Calu3 (cell line): ENCODE results near the gene CD93. TPM values are rescaled to one million over a fixed set of nuclear protein-coding genes. Genes with fewer than 3 reads are reported as not detected.

Experiments used
- BruUV-seq: library from RNA; stranded (reverse); fragments of 400-500 nt; replicated peaks from 2 replicates; lab custom pipeline; 2021; lab: Mats Ljungman, UMichigan
- CTCF ChIA-PET: fragments of 300-600 bp; sonication (Branson Sonifier 250); formaldehyde crosslinking; loops from one replicate; lab custom pipeline; 2022; ENCODE audit warnings: antibody characterized with exemption; lab: Charles Lee
- DNase-seq: peaks from one replicate; pipeline ENCODE4 v3.0.0; 2022
- H3K27ac Mint-ChIP-seq: one replicate; pipeline ENCODE4 v1.8.0; 2022; ENCODE audit warnings: mixed read lengths; ENCODE audit not compliant: unreplicated experiment
- H3K27me3 Mint-ChIP-seq: one replicate; pipeline ENCODE4 v1.8.0; 2022; ENCODE audit warnings: mixed read lengths; ENCODE audit not compliant: unreplicated experiment
- H3K36me3 Mint-ChIP-seq: one replicate; pipeline ENCODE4 v1.8.0; 2022; ENCODE audit warnings: mild to moderate bottlenecking, moderate library complexity, mixed read lengths; ENCODE audit not compliant: insufficient read depth, unreplicated experiment
- H3K4me1 Mint-ChIP-seq: one replicate; pipeline ENCODE4 v1.8.0; 2022; ENCODE audit warnings: mild to moderate bottlenecking, low read depth, mixed read lengths; ENCODE audit not compliant: unreplicated experiment
- H3K4me3 Mint-ChIP-seq: one replicate; pipeline ENCODE4 v1.8.0; 2022; ENCODE audit warnings: mild to moderate bottlenecking, low read depth, moderate library complexity, mixed read lengths; ENCODE audit not compliant: unreplicated experiment
- H3K9me3 Mint-ChIP-seq: one replicate; pipeline ENCODE4 v1.8.0; 2022; ENCODE audit warnings: low read depth, mixed read lengths; ENCODE audit not compliant: unreplicated experiment
- intact Hi-C: fragments of 100-400 bp; cut with micrococcal nuclease; formaldehyde crosslinking; loops from one replicate; pipeline ENCODE4 v1.10.0; 2022; ENCODE audit not compliant: unreplicated experiment
- total RNA-seq: library from RNA; stranded (reverse); gene quantifications from 2 replicates; pipeline ENCODE4 v1.2.3, GENCODE V29; 2022
- TF ChIP-seq, protein P1 (sequence below): fragments of 200-600 bp; IDR thresholded peaks from one replicate; pipeline ENCODE4 v1.8.0; 2022; ENCODE audit warnings: antibody characterized with exemption; ENCODE audit not compliant: unreplicated experiment

The CD93 gene
- total RNA-seq, 1 experiment from 2014 or later, result not detected

DNA sequence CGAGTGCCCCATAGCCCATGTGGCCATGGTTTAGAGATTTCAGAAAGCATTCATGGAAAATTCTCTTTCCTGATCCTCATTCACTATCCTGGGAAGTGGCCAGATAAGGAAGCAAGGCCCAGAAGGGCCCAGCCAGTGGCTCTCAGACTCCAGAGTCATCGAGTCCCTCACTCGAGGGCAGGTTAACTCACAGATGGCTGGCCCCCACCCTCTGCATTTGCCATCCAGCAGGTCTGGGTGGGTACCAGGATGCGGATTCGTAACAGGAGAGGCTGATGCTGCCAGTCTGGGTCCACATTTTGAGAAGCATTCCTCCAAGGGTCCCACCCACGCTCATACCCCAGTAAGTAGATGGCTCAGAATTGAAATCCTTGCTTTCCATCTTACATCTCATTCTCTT lies 54.8 kb downstream of the CD93 start:
- H3K36me3 Mint-ChIP-seq, result no peaks in the 10 kb centered on the region
- TF ChIP-seq, protein P1, sequence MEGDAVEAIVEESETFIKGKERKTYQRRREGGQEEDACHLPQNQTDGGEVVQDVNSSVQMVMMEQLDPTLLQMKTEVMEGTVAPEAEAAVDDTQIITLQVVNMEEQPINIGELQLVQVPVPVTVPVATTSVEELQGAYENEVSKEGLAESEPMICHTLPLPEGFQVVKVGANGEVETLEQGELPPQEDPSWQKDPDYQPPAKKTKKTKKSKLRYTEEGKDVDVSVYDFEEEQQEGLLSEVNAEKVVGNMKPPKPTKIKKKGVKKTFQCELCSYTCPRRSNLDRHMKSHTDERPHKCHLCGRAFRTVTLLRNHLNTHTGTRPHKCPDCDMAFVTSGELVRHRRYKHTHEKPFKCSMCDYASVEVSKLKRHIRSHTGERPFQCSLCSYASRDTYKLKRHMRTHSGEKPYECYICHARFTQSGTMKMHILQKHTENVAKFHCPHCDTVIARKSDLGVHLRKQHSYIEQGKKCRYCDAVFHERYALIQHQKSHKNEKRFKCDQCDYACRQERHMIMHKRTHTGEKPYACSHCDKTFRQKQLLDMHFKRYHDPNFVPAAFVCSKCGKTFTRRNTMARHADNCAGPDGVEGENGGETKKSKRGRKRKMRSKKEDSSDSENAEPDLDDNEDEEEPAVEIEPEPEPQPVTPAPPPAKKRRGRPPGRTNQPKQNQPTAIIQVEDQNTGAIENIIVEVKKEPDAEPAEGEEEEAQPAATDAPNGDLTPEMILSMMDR, result no peak
- H3K27ac Mint-ChIP-seq, result no peak overlapping the region
- no peak for DNase-seq
- intact Hi-C loops, result no loop called here
- BruUV-seq, result no TSS peak
- peaks cover 9% of the 10 kb centered on the region for H3K27me3 Mint-ChIP-seq
- CTCF ChIA-PET, result no interaction called here
- no peaks in the 10 kb centered on the region for H3K4me1 Mint-ChIP-seq
- H3K4me3 Mint-ChIP-seq, result no peak overlapping the region
- no peaks in the 10 kb centered on the region for H3K9me3 Mint-ChIP-seq

Other genes with a start within 250 kb of the CD93 start
- gene SSTR4, start 51.0 kb downstream of the CD93 start, total RNA-seq, result not detected in 2 replicates
- gene THBD, start 36.7 kb downstream of the CD93 start, total RNA-seq, result not detected in 2 replicates